GM19397 (cell line): ENCODE data around the gene TGM4.

Source experiments
- ATAC-seq: cut with Tn5 transposase; IDR thresholded peaks from one replicate; pipeline ENCODE4 v1.9.1; 2021; ENCODE audit warnings: mild to moderate bottlenecking, moderate library complexity; ENCODE audit not compliant: unreplicated experiment

The TGM4 gene

GRCh38 chr3:44877333-44877732 lies 2.9 kb downstream of the TGM4 start:
- no peak for ATAC-seq

GRCh38 chr3:44880284-44880683 lies 5.9 kb downstream of the TGM4 start:
- no peak for ATAC-seq

- ATAC-seq = no peak
Observed at GRCh38 chr3:44883213-44883955, 9.0 kb downstream of the TGM4 start.

- no peak for ATAC-seq
Observed at GRCh38 chr3:44883999-44884431, 9.6 kb downstream of the TGM4 start.

GRCh38 chr3:44885618-44886017 lies 11.2 kb downstream of the TGM4 start:
- ATAC-seq = no peak

- no peak for ATAC-seq
Observed at GRCh38 chr3:44886561-44886960, 12.2 kb downstream of the TGM4 start.

GRCh38 chr3:44887101-44887500 lies 12.7 kb downstream of the TGM4 start:
- ATAC-seq = no peak

GRCh38 chr3:44890258-44890657 lies 15.8 kb downstream of the TGM4 start:
- no peak for ATAC-seq

- ATAC-seq = no peak
Observed at GRCh38 chr3:44890852-44891251, 16.4 kb downstream of the TGM4 start.

GRCh38 chr3:44892689-44893088 lies 18.3 kb downstream of the TGM4 start:
- ATAC-seq = no peak

- no peak for ATAC-seq
Observed at GRCh38 chr3:44893097-44893496, 18.7 kb downstream of the TGM4 start.

- ATAC-seq = no peak
Observed at GRCh38 chr3:44894485-44894884, 20.1 kb downstream of the TGM4 start.

- ATAC-seq = no peak
Observed at GRCh38 chr3:44896440-44896839, 22.0 kb downstream of the TGM4 start.

GRCh38 chr3:44899683-44900367 lies 25.4 kb downstream of the TGM4 start:
- no peak for ATAC-seq

- ATAC-seq = no peak
Observed at GRCh38 chr3:44902628-44903027, 28.2 kb downstream of the TGM4 start.

GRCh38 chr3:44903314-44903713 lies 28.9 kb downstream of the TGM4 start:
- no peak for ATAC-seq

- ATAC-seq = no peak
Observed at GRCh38 chr3:44903751-44904150, 29.3 kb downstream of the TGM4 start.

GRCh38 chr3:44905446-44906157 lies 31.2 kb downstream of the TGM4 start:
- ATAC-seq = no peak

- ATAC-seq = no peak
Observed at GRCh38 chr3:44906997-44907396, 32.6 kb downstream of the TGM4 start.

GRCh38 chr3:44907612-44908011 lies 33.2 kb downstream of the TGM4 start:
- no peak for ATAC-seq

- no peak for ATAC-seq
Observed at GRCh38 chr3:44909063-44909462, 34.7 kb downstream of the TGM4 start.

GRCh38 chr3:44910693-44911092 lies 36.3 kb downstream of the TGM4 start:
- no peak for ATAC-seq
